Activated B cell treated with CpG ODN at 0.5 μM for 24 hours (primary cell): Measurements from ENCODE around the gene ZNF20. TPM values are rescaled to one million over a fixed set of nuclear protein-coding genes. Genes with fewer than 3 reads are reported as not detected.
"Not testable (repeated sequence)": the region's sequence is repeated elsewhere in the genome, so short reads cannot be mapped to it uniquely, and the experiment has no call there.

Experiments used
- ATAC-seq: fragments of 200-7000 bp; cut with Tn5 transposase; one replicate; pipeline ENCODE4 v1.10.0; 2021; ENCODE audit warnings: low read depth, mild to moderate bottlenecking, moderate library complexity
- CTCF ChIA-PET: fragments of 350-600 bp; sonication (Branson Sonifier 250); formaldehyde crosslinking; loops from one replicate; lab custom pipeline; 2021; ENCODE audit warnings: antibody characterized with exemption; lab: Charles Lee
- POLR2A ChIA-PET: fragments of 350-600 bp; sonication (Branson Sonifier 250); formaldehyde crosslinking; loops from one replicate; lab custom pipeline; 2021; ENCODE audit warnings: antibody characterized with exemption; lab: Charles Lee
- DNase-seq: peaks from one replicate; pipeline ENCODE4 v3.0.0; 2022
- H3K27ac Mint-ChIP-seq: one replicate; pipeline ENCODE4 v1.8.0; 2020; ENCODE audit warnings: mixed read lengths
- H3K27me3 Mint-ChIP-seq: one replicate; pipeline ENCODE4 v1.8.0; 2021; ENCODE audit warnings: mixed read lengths
- H3K36me3 Mint-ChIP-seq: one replicate; pipeline ENCODE4 v1.8.0; 2021; ENCODE audit warnings: low read depth, mixed read lengths
- H3K4me1 Mint-ChIP-seq: one replicate; pipeline ENCODE4 v1.8.0; 2021; ENCODE audit warnings: mixed read lengths
- H3K4me3 Mint-ChIP-seq: one replicate; pipeline ENCODE4 v1.8.0; 2020; ENCODE audit warnings: mild to moderate bottlenecking, mixed read lengths
- H3K9me3 Mint-ChIP-seq: one replicate; pipeline ENCODE4 v1.8.0; 2020; ENCODE audit warnings: mixed read lengths
- CTCF ChIP-seq: fragments of 200-600 bp; IDR thresholded peaks from one replicate; pipeline ENCODE4 v1.8.0; 2022; ENCODE audit warnings: antibody characterized with exemption, mild to moderate bottlenecking
- intact Hi-C: fragments of 100-400 bp; cut with micrococcal nuclease; formaldehyde crosslinking; loops from one replicate; pipeline ENCODE4 v1.15.1; 2024
- total RNA-seq: library from RNA; stranded (reverse); gene quantifications from 2 replicates; pipeline ENCODE4 v1.2.3, GENCODE V29; 2022

The ZNF20 gene
- total RNA-seq, 1 donor from 2014 or later = 4.2 TPM

DNA sequence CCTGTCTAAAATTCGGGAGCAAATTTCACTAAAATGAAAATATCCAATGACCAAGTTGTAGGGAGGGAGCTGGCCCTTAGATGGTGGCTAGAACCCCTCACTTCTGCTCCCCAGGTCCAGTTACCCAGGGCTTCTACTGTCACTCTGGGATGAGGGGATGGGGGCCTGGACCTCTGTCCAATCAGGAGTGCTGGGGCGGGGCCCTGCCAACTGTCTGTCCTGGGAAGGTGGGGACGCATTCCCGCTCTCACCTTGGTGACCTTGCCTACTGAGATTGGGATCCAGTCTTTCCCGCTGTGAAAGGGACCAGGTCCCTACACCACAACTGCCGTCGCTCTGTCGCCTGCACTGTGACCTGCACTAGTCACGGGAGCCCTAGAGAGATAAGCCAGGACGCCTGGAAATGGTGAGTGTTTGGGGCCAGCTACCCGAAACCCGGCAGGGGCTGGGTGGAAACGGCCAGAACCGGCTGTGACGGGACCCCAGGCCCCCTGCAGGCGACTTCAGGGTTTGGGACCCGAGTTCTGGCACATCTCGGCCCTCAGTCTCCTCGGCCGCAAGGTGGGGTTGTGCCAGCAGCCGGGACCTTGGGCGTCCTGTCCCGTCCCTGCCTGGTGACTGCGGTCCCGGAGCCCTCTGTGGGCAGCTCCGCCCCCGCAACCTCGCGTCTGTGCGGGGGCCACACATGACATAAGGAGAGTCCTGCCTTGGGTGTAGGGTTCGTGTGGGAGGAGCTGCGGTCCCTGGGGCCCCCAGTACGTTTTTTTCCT is 22.8 kb downstream of the ZNF20 start:
- peaks cover 6% of the 10 kb centered on the region for H3K9me3 Mint-ChIP-seq
- POLR2A ChIA-PET = no interaction called here
- no peak for TF ChIP-seq CTCF
- no peaks in the 10 kb centered on the region for H3K36me3 Mint-ChIP-seq
- DNase-seq (no peak), ATAC-seq (no peak)
- CTCF ChIA-PET = no interaction called here
- no peaks in the 10 kb centered on the region for H3K27me3 Mint-ChIP-seq
- H3K4me3 Mint-ChIP-seq = no peak overlapping the region
- H3K4me1 Mint-ChIP-seq = no peaks in the 10 kb centered on the region
- H3K27ac Mint-ChIP-seq = no peak overlapping the region
- intact Hi-C loops = no loop called here

GRCh38 chr19:12113121-12113520 is 27.0 kb downstream of the ZNF20 start:
- intact Hi-C loops = no loop called here
- TF ChIP-seq CTCF = no peak
- H3K4me3 Mint-ChIP-seq = no peak overlapping the region
- H3K9me3 Mint-ChIP-seq = peaks cover 6% of the 10 kb centered on the region
- ChIA-PET CTCF (no interaction called here), POLR2A (no interaction called here)
- no peaks in the 10 kb centered on the region for H3K27me3 Mint-ChIP-seq
- no peak for DNase-seq
- no peak for ATAC-seq
- no peaks in the 10 kb centered on the region for H3K36me3 Mint-ChIP-seq
- no peak overlapping the region for H3K27ac Mint-ChIP-seq
- no peaks in the 10 kb centered on the region for H3K4me1 Mint-ChIP-seq

GRCh38 chr19:12112701-12113100 is 27.4 kb downstream of the ZNF20 start:
- CTCF ChIA-PET = no interaction called here
- DNase-seq (no peak), ATAC-seq (no peak)
- Mint-ChIP-seq H3K27ac (no peak overlapping the region), H3K9me3 (peaks cover 6% of the 10 kb centered on the region), H3K27me3 (no peaks in the 10 kb centered on the region), H3K4me1 (no peaks in the 10 kb centered on the region), H3K4me3 (no peak overlapping the region), H3K36me3 (no peaks in the 10 kb centered on the region)
- no peak for TF ChIP-seq CTCF
- POLR2A ChIA-PET = no interaction called here
- intact Hi-C loops = no loop called here

- no peak for ATAC-seq
- Mint-ChIP-seq H3K9me3 (peaks cover 6% of the 10 kb centered on the region), H3K27ac (no peak overlapping the region), H3K36me3 (no peaks in the 10 kb centered on the region), H3K4me1 (no peaks in the 10 kb centered on the region), H3K27me3 (no peaks in the 10 kb centered on the region), H3K4me3 (no peak overlapping the region)
- ChIA-PET CTCF (no interaction called here), POLR2A (no interaction called here)
- no peak for DNase-seq
- no peak for TF ChIP-seq CTCF
- intact Hi-C loops = no loop called here
Observed at GRCh38 chr19:12111943-12112637, 28.1 kb downstream of the ZNF20 start.

- peaks cover 6% of the 10 kb centered on the region for H3K9me3 Mint-ChIP-seq
- no peaks in the 10 kb centered on the region for H3K36me3 Mint-ChIP-seq
- POLR2A ChIA-PET = no interaction called here
Observed at GRCh38 chr19:12111176-12111575, 29.0 kb downstream of the ZNF20 start.

DNA sequence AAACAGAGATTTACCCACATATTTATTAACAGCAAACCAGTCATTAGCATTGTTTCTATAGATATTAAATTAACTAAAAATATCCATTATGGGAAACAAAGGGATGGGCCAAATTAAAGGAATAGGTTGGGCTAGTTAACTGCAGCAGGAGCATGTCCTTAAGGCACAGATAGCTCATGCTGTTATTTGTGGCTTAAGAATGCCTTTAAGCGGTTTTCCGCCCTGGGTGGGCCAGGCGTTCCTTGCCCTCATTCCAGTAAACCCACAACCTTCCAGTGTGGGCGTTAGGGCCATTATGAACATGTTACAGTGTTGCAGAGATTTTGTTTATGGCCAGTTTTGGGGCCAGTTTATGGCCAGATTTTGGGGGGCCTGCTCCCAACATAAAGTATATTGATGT is 36.2 kb downstream of the ZNF20 start:
- H3K4me3 Mint-ChIP-seq, POLR2A ChIA-PET, H3K36me3 Mint-ChIP-seq, ATAC-seq, DNase-seq, intact Hi-C loops, H3K9me3 Mint-ChIP-seq, H3K27me3 Mint-ChIP-seq, CTCF ChIA-PET, H3K4me1 Mint-ChIP-seq, H3K27ac Mint-ChIP-seq: not testable (repeated sequence)

More at GRCh38 chr19:12111176-12111575, 29.0 kb downstream of the ZNF20 start:
- DNase-seq (no peak), ATAC-seq (no peak)
- TF ChIP-seq CTCF = no peak
- intact Hi-C loops = no loop called here
- H3K27ac Mint-ChIP-seq = no peak overlapping the region
- H3K4me1 Mint-ChIP-seq = no peaks in the 10 kb centered on the region
- no peaks in the 10 kb centered on the region for H3K27me3 Mint-ChIP-seq
- CTCF ChIA-PET = no interaction called here
- H3K4me3 Mint-ChIP-seq = no peak overlapping the region
